K562 (cell line): ENCODE measurements around the gene CKAP5. TPM values are rescaled to one million over a fixed set of nuclear protein-coding genes. Genes with fewer than 3 reads are reported as not detected.

ENCODE experiments used
- BRF2 ChIP-seq: IDR thresholded peaks from 3 replicates; pipeline ENCODE4 v1.6.1; 2011; ENCODE audit warnings: borderline replicate concordance, mild to moderate bottlenecking; ENCODE audit not compliant: insufficient read length, insufficient read depth
- CREB3L1 ChIP-seq: fragments of 450-650 bp; IDR thresholded peaks from 2 replicates; pipeline ENCODE4 v1.6.1; 2014; ENCODE audit warnings: low read depth, mild to moderate bottlenecking, moderate library complexity, borderline replicate concordance
- E4F1 ChIP-seq: fragments of 250-450 bp; sonication (Bioruptor Pico); IDR thresholded peaks from 2 replicates; pipeline ENCODE4 v1.5.0; 2021; ENCODE audit warnings: mild to moderate bottlenecking, borderline replicate concordance
- EGR1 ChIP-seq: fragments of 450-650 bp; conservative IDR thresholded peaks from 2 replicates; pipeline ENCODE4 v1.6.1; 2017; ENCODE audit warnings: mild to moderate bottlenecking
- ETV1 ChIP-seq: fragments of 450-650 bp; conservative IDR thresholded peaks from 2 replicates; pipeline ENCODE4 v1.6.1; 2016; ENCODE audit warnings: missing genetic modification characterization, control low read depth, low read depth, missing compliant biosample characterization
- MTA3 ChIP-seq: fragments of 450-650 bp; formaldehyde crosslinking; IDR thresholded peaks from 2 replicates; pipeline ENCODE4 v1.6.1; 2017; ENCODE audit warnings: mild to moderate bottlenecking, borderline replicate concordance
- POLR2AphosphoS2 ChIP-seq: IDR thresholded peaks from 2 replicates; pipeline ENCODE4 v1.6.1; 2012; ENCODE audit warnings: low read length, improper control_type of control experiment
- ZNF143 ChIP-seq: sonication (generic); formaldehyde crosslinking; IDR thresholded peaks from 2 replicates; pipeline ENCODE4 v1.9.0; 2022; ENCODE audit warnings: mild to moderate bottlenecking, missing genetic modification reagents
- ZNF395 ChIP-seq: fragments of 200-800 bp; sonication (Bioruptor generic); IDR thresholded peaks from 2 replicates; pipeline ENCODE4 v1.6.1; 2017; ENCODE audit warnings: missing genetic modification characterization, missing compliant biosample characterization
- polyA plus RNA-seq, 8 experiments: library from polyadenylated mRNA; depleted of rRNA in 4 of 8; stranded (reverse) in 5 of 8; unstranded in 3 of 8; fragments of >200 nt; fragmentation: Nextera tagmentation in 2 of 8; fragmentation: Illumina TruSeq in 1 of 8; extraction: Ambion mirVana in 2 of 8; extraction: Trizol in 1 of 8; gene quantifications; 2 replicates each; pipeline versions ENCODE4 v1.2.1 to v1.2.3, GENCODE V29; 2011 to 2014; ENCODE audit warnings: inconsistent platforms in 1 of 8, missing spikeins in 1 of 8
- total RNA-seq, 7 experiments: library from RNA; depleted of rRNA in 6 of 7; stranded (reverse); fragments of >200 nt in 6 of 7; fragmentation: Illumina TruSeq in 2 of 7; extraction: Trizol in 2 of 7; gene quantifications; 2 replicates each; pipeline versions ENCODE4 v1.2.1 to v1.2.3, GENCODE V29; 2011 to 2021; ENCODE audit warnings: low replicate concordance in 1 of 7

The CKAP5 gene
- total and polyA plus RNA-seq, 9 of the 15 experiments (the other 6 are each of a cell fraction or from before 2014, with no cell fraction given): 60.1 to 239 (median 139) TPM

- TF ChIP-seq E4F1 (CRISPR knock-in tag): no peak
- TF ChIP-seq POLR2AphosphoS2: no peak
- no peak for TF ChIP-seq ZNF395 (CRISPR knock-in tag)
- TF ChIP-seq BRF2: no peak
- no peak for TF ChIP-seq CREB3L1
- TF ChIP-seq ETV1 (tag): no peak
- no peak for TF ChIP-seq MTA3
- TF ChIP-seq ZNF143 (CRISPR knock-in tag): no peak
- no peak for TF ChIP-seq EGR1
Measured at GRCh38 chr11:46840116-46840515, 6.0 kb downstream of the CKAP5 start (continued).
